HL-60 (cell line): ENCODE results near the gene SLC6A7.

Source experiments
- CTCF ChIP-seq: IDR thresholded peaks from one replicate; pipeline ENCODE4 v1.5.1; 2011; ENCODE audit warnings: low read length, control low read depth, inconsistent platforms; ENCODE audit not compliant: insufficient read depth
- POLR2AphosphoS5 ChIP-seq: IDR thresholded peaks from 2 replicates; pipeline ENCODE4 v1.6.1; 2012; ENCODE audit warnings: low read depth

GRCh38 chr5:150163035-150163434 lies 26.8 kb upstream of the SLC6A7 start:
- TF ChIP-seq CTCF (no peak), POLR2AphosphoS5 (no peak)
